MCF 10A (cell line): Measurements from ENCODE around the gene ATAD1. TPM values are rescaled to one million over a fixed set of nuclear protein-coding genes. Genes with fewer than 3 reads are reported as not detected.
A peak's percentile ranks its signal among the peaks of the same experiment; 100 is the strongest.

Source experiments
- BruUV-seq: library from RNA; stranded (reverse); fragments of 400-500 nt; replicated peaks from 2 replicates; lab custom pipeline; 2021; lab: Mats Ljungman, UMichigan
- CTCF ChIA-PET: fragments of 300-600 bp; sonication (Branson Sonifier 250); formaldehyde crosslinking; extraction: SDS; loops from one replicate; lab custom pipeline; 2021; ENCODE audit warnings: antibody characterized with exemption, inconsistent platforms; lab: Yijun Ruan, JAX
- POLR2A ChIA-PET: fragments of 300-600, 350-650 bp; sonication (Branson Sonifier 250); formaldehyde crosslinking; extraction: SDS; loops from one replicate; lab custom pipeline; 2020; ENCODE audit warnings: antibody characterized with exemption, inconsistent platforms; lab: Yijun Ruan, JAX
- DNase-seq: peaks from one replicate; pipeline ENCODE4 v3.0.0-alpha.2; 2018; ENCODE audit not compliant: unreplicated experiment
- H3K27ac Mint-ChIP-seq: one replicate; pipeline ENCODE4 v1.8.0; 2022; ENCODE audit warnings: mild to moderate bottlenecking, low read depth, mixed read lengths; ENCODE audit not compliant: unreplicated experiment
- H3K27me3 Mint-ChIP-seq: one replicate; pipeline ENCODE4 v1.8.0; 2022; ENCODE audit warnings: mixed read lengths; ENCODE audit not compliant: insufficient read depth, unreplicated experiment
- H3K36me3 Mint-ChIP-seq: one replicate; pipeline ENCODE4 v1.8.0; 2022; ENCODE audit warnings: mild to moderate bottlenecking, moderate library complexity, mixed read lengths; ENCODE audit not compliant: insufficient read depth, unreplicated experiment
- H3K4me1 Mint-ChIP-seq: one replicate; pipeline ENCODE4 v1.8.0; 2022; ENCODE audit warnings: mixed read lengths; ENCODE audit not compliant: insufficient read depth, unreplicated experiment
- H3K4me3 Mint-ChIP-seq: one replicate; pipeline ENCODE4 v1.8.0; 2022; ENCODE audit warnings: mild to moderate bottlenecking, moderate library complexity, mixed read lengths; ENCODE audit not compliant: unreplicated experiment
- H3K9me3 Mint-ChIP-seq: one replicate; pipeline ENCODE4 v1.8.0; 2022; ENCODE audit warnings: mixed read lengths; ENCODE audit not compliant: unreplicated experiment
- intact Hi-C: fragments of 100-400 bp; cut with micrococcal nuclease; formaldehyde crosslinking; loops from 2 replicates; pipeline ENCODE4 v1.14.1; 2022
- total RNA-seq: library from RNA; stranded (reverse); gene quantifications from 2 replicates; pipeline ENCODE4 v1.2.3, GENCODE V29; 2022
- TF ChIP-seq, protein P1 (sequence below): fragments of 200-600 bp; IDR thresholded peaks from one replicate; pipeline ENCODE4 v1.8.0; 2022; ENCODE audit warnings: antibody characterized with exemption, mild to moderate bottlenecking; ENCODE audit not compliant: unreplicated experiment

Gene ATAD1
- total RNA-seq, 1 experiment from 2014 or later, result 75.2 TPM

DNA sequence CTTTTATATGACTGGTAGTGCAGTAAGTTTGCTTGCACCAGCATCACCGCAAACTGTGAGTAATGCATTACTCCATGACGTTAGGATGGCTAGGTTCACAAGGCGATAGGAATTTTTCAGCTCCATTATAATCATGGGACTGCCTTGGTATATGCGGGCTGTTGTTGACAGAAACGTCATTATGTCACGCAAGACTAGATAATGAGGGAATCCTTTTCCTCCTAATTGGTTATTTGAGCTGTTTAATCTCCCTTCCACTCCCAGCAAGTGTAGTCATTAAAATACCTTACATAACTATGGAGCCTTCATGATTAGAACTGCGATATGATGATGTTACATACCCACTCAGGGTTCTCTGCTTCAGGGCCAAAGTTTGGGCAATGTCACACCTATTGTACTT, 28.0 kb upstream of the ATAD1 start:
- intact Hi-C loops, result no loop called here
- POLR2A ChIA-PET, result interaction anchor here (0.6 to 14.7 kb wide), 21 partner anchors 12 to 1035 kb away, joined by 3 to 186 read pairs (median 4); partner anchors contain the start of genes ATAD1, KLLN and PTEN
- Mint-ChIP-seq H3K9me3 (no peaks in the 10 kb centered on the region), H3K4me1 (peaks cover 32% of the 10 kb centered on the region), H3K4me3 (no peak overlapping the region), H3K36me3 (no peaks in the 10 kb centered on the region), H3K27me3 (no peaks in the 10 kb centered on the region), H3K27ac (peak overlapping the region; percentile 79)
- peak; percentile 77 for DNase-seq
- no TSS peak for BruUV-seq
- TF ChIP-seq, protein P1, sequence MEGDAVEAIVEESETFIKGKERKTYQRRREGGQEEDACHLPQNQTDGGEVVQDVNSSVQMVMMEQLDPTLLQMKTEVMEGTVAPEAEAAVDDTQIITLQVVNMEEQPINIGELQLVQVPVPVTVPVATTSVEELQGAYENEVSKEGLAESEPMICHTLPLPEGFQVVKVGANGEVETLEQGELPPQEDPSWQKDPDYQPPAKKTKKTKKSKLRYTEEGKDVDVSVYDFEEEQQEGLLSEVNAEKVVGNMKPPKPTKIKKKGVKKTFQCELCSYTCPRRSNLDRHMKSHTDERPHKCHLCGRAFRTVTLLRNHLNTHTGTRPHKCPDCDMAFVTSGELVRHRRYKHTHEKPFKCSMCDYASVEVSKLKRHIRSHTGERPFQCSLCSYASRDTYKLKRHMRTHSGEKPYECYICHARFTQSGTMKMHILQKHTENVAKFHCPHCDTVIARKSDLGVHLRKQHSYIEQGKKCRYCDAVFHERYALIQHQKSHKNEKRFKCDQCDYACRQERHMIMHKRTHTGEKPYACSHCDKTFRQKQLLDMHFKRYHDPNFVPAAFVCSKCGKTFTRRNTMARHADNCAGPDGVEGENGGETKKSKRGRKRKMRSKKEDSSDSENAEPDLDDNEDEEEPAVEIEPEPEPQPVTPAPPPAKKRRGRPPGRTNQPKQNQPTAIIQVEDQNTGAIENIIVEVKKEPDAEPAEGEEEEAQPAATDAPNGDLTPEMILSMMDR, result no peak
- CTCF ChIA-PET, result interaction anchor here (0.5 to 2.6 kb wide), 9 partner anchors 13 to 1137 kb away, joined by 4 to 12 read pairs (median 4); partner anchors contain the start of gene ATAD1

DNA sequence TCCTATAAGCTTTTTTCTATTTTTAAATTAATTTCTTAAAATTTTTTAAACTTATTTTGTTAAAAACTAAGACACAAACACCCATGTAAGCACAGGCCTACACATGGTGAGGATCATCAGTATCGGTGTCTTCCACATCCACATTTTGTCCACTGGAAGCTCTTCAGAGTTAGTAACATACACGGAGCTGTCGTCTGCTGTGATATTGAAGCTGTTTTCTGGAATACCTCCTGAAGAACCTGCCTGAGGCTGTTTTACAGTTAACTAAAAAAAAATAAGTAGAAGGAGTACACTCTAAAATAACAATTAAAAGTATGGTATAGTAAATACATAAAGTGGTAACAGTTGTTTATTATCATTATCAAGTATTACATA, 27.6 kb upstream of the ATAD1 start:
- Mint-ChIP-seq H3K4me1 (peaks cover 32% of the 10 kb centered on the region), H3K27me3 (no peaks in the 10 kb centered on the region), H3K27ac (peak overlapping the region; percentile 79), H3K36me3 (no peaks in the 10 kb centered on the region), H3K9me3 (no peaks in the 10 kb centered on the region), H3K4me3 (no peak overlapping the region)
- TF ChIP-seq, protein P1, result no peak
- no peak for DNase-seq
- CTCF ChIA-PET, result interaction anchor here (0.7 to 2.6 kb wide), 7 partner anchors 14 to 1137 kb away, joined by 4 to 12 read pairs (median 9); partner anchors contain the start of gene ATAD1
- intact Hi-C loops, result no loop called here
- POLR2A ChIA-PET, result interaction anchor here (0.6 to 14.7 kb wide), 20 partner anchors 13 to 1036 kb away, joined by 3 to 186 read pairs (median 4); partner anchors contain the start of genes ATAD1, KLLN and PTEN
- BruUV-seq, result no TSS peak

DNA sequence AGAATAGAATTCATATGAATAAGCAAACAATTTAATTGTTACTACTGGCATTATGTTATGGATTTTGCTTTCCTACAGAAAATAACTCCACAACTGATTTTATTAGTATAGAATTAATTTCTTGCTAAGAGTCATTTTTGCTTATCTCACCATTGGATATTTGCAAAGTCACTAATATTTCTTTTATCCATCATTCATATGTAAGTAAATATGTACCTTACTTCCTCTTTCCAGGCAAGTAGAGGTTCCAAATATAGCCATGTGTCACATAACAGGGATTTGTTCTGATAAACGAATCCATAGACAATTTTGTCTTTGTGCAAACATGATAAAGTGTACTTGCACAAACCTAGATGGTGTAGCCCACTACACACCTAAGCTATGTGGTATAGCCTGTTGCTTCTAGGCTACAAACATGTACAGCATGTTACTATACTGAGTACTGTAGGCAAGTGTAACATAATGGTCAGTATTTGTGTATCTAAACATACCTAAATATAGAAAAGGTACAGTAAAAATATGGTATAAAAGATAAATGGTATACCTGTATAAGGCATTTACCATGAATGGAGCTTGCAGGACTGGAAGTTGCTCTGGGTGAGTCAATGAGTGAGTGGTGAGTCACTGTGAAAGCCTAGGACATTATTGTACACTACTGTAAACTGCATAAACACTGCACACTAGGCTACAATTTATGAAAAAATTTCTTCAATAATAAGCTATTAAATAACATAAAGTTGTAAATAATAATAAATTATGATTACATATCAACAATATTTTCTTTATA, 27.0 kb upstream of the ATAD1 start:
- ChIA-PET POLR2A (interaction anchor here (0.6 to 14.7 kb wide), 17 partner anchors 13 to 1036 kb away, joined by 3 to 186 read pairs (median 4); partner anchors contain the start of genes ATAD1, KLLN and PTEN), CTCF (interaction anchor here (0.6 to 2.6 kb wide), 9 partner anchors 8 to 1138 kb away, joined by 3 to 12 read pairs (median 4); partner anchors contain the start of gene ATAD1)
- H3K9me3 Mint-ChIP-seq, result no peaks in the 10 kb centered on the region
- intact Hi-C loops, result no loop called here
- no peaks in the 10 kb centered on the region for H3K27me3 Mint-ChIP-seq
- H3K36me3 Mint-ChIP-seq, result no peaks in the 10 kb centered on the region
- DNase-seq, result peak; percentile 69
- H3K4me1 Mint-ChIP-seq, result peaks cover 28% of the 10 kb centered on the region
- BruUV-seq, result no TSS peak
- H3K27ac Mint-ChIP-seq, result peak overlapping the region; percentile 95
- H3K4me3 Mint-ChIP-seq, result no peak overlapping the region
- TF ChIP-seq, protein P1, result no peak

DNA sequence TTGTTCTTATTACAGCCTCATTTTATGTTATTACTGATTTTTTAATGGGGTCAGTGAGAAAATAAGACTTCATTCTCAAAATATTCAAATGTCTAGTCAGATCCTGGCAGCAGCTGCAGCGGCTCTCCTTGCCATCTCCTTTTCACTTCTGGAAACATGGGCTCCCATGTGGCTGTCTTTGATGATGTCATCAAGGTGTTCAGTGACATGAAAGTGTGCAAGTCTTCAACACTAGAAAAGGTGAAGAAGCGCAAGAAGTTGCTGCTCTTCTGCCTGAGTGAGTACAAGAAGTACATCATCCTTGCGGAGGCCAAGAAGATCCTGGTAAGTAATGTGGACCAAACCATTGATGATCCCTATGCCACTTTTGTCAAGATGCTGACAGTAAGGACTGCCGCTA, 25.7 kb upstream of the ATAD1 start:
- TF ChIP-seq, protein P1, result no peak
- CTCF ChIA-PET, result interaction anchor here (1.2 kb wide), 1 partner anchor 24 kb away, joined by 5 read pairs; no protein-coding TSS in a partner anchor
- intact Hi-C loops, result loop anchor here (1.0 kb wide), 1 partner anchor 25 kb away; the partner anchor contains the start of gene ATAD1
- DNase-seq, result no peak
- no peaks in the 10 kb centered on the region for H3K27me3 Mint-ChIP-seq
- H3K36me3 Mint-ChIP-seq, result no peaks in the 10 kb centered on the region
- no TSS peak for BruUV-seq
- POLR2A ChIA-PET, result interaction anchor here (1.3 to 14.7 kb wide), 6 partner anchors 10 to 26 kb away, joined by 4 to 186 read pairs (median 8); partner anchors contain the start of genes ATAD1, KLLN and PTEN
- H3K4me3 Mint-ChIP-seq, result no peak overlapping the region
- peak overlapping the region; percentile 95 for H3K27ac Mint-ChIP-seq
- no peaks in the 10 kb centered on the region for H3K9me3 Mint-ChIP-seq
- H3K4me1 Mint-ChIP-seq, result peaks cover 28% of the 10 kb centered on the region
